NT2/D1 (cell line): ENCODE data around the gene AGBL1.

ENCODE experiments used
- SUZ12 ChIP-seq: IDR thresholded peaks from 2 replicates; pipeline ENCODE4 v1.6.1; 2011; ENCODE audit not compliant: insufficient read length, insufficient read depth; ENCODE audit errors: extremely low read depth
- YY1 ChIP-seq: IDR thresholded peaks from 2 replicates; pipeline ENCODE4 v1.6.1; 2011; ENCODE audit not compliant: insufficient read length, insufficient read depth

DNA sequence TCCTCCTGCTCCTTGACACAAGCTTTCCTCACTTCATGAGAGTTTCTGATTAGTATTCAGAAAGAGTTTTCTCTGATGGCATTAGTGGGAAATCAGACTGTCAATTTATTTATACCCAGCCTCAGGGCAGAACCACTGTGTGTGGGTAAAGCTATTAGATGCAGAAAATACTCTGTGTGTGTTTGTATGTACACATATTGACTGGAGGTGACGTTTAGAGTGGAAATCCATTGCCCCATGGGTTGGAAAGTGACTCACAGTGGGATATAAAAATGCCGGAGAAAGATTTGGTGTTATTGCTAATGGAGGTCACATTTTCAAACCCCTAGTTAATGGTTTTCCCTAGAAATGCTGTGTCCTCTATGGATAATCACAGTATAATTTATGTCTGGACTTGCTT, 577.6 kb downstream of the AGBL1 start:
- TF ChIP-seq YY1 = no peak
- TF ChIP-seq SUZ12 = no peak
